HepG2 (cell line): ENCODE measurements around the gene RSPH4A. TPM values are rescaled to one million over a fixed set of nuclear protein-coding genes. Genes with fewer than 3 reads are reported as not detected.

Source experiments
- BATF2 ChIP-seq: sonication (generic); formaldehyde crosslinking; IDR thresholded peaks from 2 replicates; pipeline ENCODE4 v1.8.0; 2022; ENCODE audit warnings: mild to moderate bottlenecking, missing genetic modification reagents, moderate library complexity
- CHD4 ChIP-seq: fragments of 200-600 bp; sonication (generic); IDR thresholded peaks from 2 replicates; pipeline ENCODE4 v1.7.0; 2017; ENCODE audit warnings: mild to moderate bottlenecking, low read length, borderline replicate concordance
- GZF1 ChIP-seq: sonication (generic); formaldehyde crosslinking; IDR thresholded peaks from 2 replicates; pipeline ENCODE4 v1.5.1; 2020; ENCODE audit warnings: mild to moderate bottlenecking, missing genetic modification reagents
- HOXA5 ChIP-seq: sonication (generic); formaldehyde crosslinking; IDR thresholded peaks from 2 replicates; pipeline ENCODE4 v1.4.0; 2020; ENCODE audit warnings: missing genetic modification reagents
- KAT2B ChIP-seq: fragments of 150-350 bp; IDR thresholded peaks from 2 replicates; pipeline ENCODE4 v1.6.1; 2014; ENCODE audit warnings: low read depth, low read length, borderline replicate concordance
- KDM4B ChIP-seq: sonication (generic); formaldehyde crosslinking; IDR thresholded peaks from 2 replicates; pipeline ENCODE4 v1.4.0; 2020; ENCODE audit warnings: missing genetic modification reagents
- MAZ ChIP-seq, 2 experiments: sonication (generic) in 1 of 2; formaldehyde crosslinking in 1 of 2; IDR thresholded peaks; 2 replicates each; pipeline versions ENCODE4 v1.5.0 to v1.6.1; 2012 to 2020; ENCODE audit warnings: low read depth in 2 of 2, mild to moderate bottlenecking in 2 of 2, borderline replicate concordance in 1 of 2, improper control_type of control experiment in 1 of 2, low read length in 1 of 2, missing genetic modification reagents in 1 of 2, moderate library complexity in 1 of 2
- MIER2 ChIP-seq: IDR thresholded peaks from 2 replicates; pipeline ENCODE4 v1.6.1; 2016; ENCODE audit warnings: missing biosample characterization, missing genetic modification reagents
- PBX2 ChIP-seq: IDR thresholded peaks from 2 replicates; pipeline ENCODE4 v1.6.1; 2016; ENCODE audit warnings: control low read depth
- RBAK ChIP-seq: sonication (generic); formaldehyde crosslinking; IDR thresholded peaks from 2 replicates; pipeline ENCODE4 v1.5.1; 2020; ENCODE audit warnings: mild to moderate bottlenecking, missing genetic modification reagents
- TARDBP ChIP-seq: sonication (generic); formaldehyde crosslinking; IDR thresholded peaks from 2 replicates; pipeline ENCODE4 v1.8.0; 2022; ENCODE audit warnings: mild to moderate bottlenecking, missing genetic modification reagents
- TEAD2 ChIP-seq: sonication (generic); formaldehyde crosslinking; IDR thresholded peaks from 2 replicates; pipeline ENCODE4 v1.9.0; 2021; ENCODE audit warnings: missing genetic modification reagents
- U2AF1 ChIP-seq: fragments of 200-400 bp; formaldehyde crosslinking; optimal IDR thresholded peaks from 2 replicates; pipeline ENCODE3; 2017; ENCODE audit warnings: mild to moderate bottlenecking, low read depth, low read length
- ZBTB34 ChIP-seq: sonication (generic); formaldehyde crosslinking; IDR thresholded peaks from 2 replicates; pipeline ENCODE4 v1.8.0; 2022; ENCODE audit warnings: mild to moderate bottlenecking, missing genetic modification reagents
- ZNF205 ChIP-seq: IDR thresholded peaks from 2 replicates; pipeline ENCODE4 v1.6.1; 2018; ENCODE audit warnings: missing biosample characterization, missing genetic modification reagents
- ZNF251 ChIP-seq: sonication (generic); formaldehyde crosslinking; IDR thresholded peaks from 2 replicates; pipeline ENCODE4 v1.9.0; 2021; ENCODE audit warnings: mild to moderate bottlenecking, missing genetic modification reagents
- ZNF274 ChIP-seq: sonication (generic); formaldehyde crosslinking; IDR thresholded peaks from 2 replicates; pipeline ENCODE4 v1.5.1; 2020; ENCODE audit warnings: mild to moderate bottlenecking, missing genetic modification reagents
- ZNF446 ChIP-seq: sonication (generic); formaldehyde crosslinking; IDR thresholded peaks from 2 replicates; pipeline ENCODE4 v1.5.0; 2020; ENCODE audit warnings: mild to moderate bottlenecking, missing genetic modification reagents
- ZNF569 ChIP-seq: sonication (generic); formaldehyde crosslinking; IDR thresholded peaks from 2 replicates; pipeline ENCODE4 v1.5.0; 2020; ENCODE audit warnings: mild to moderate bottlenecking, missing genetic modification reagents, moderate library complexity, borderline replicate concordance
- ZNF687 ChIP-seq: sonication (generic); formaldehyde crosslinking; IDR thresholded peaks from 2 replicates; pipeline ENCODE4 v1.5.1; 2020; ENCODE audit warnings: mild to moderate bottlenecking, missing genetic modification reagents, moderate library complexity
- ZNF749 ChIP-seq: sonication (generic); formaldehyde crosslinking; IDR thresholded peaks from 2 replicates; pipeline ENCODE4 v1.8.0; 2022; ENCODE audit warnings: mild to moderate bottlenecking, missing genetic modification reagents, moderate library complexity, borderline replicate concordance
- ZNF792 ChIP-seq: IDR thresholded peaks from 2 replicates; pipeline ENCODE4 v1.6.1; 2016
- ZSCAN22 ChIP-seq: sonication (generic); formaldehyde crosslinking; IDR thresholded peaks from 2 replicates; pipeline ENCODE4 v1.4.0; 2020; ENCODE audit warnings: mild to moderate bottlenecking, missing genetic modification reagents
- polyA plus RNA-seq, 8 experiments: library from polyadenylated mRNA; depleted of rRNA in 3 of 8; stranded (reverse) in 7 of 8; unstranded in 1 of 8; fragments of >200 nt; fragmentation: Illumina TruSeq in 4 of 8; extraction: Trizol in 4 of 8; gene quantifications; 2 replicates each; pipeline versions ENCODE4 v1.2.1 to v1.2.3, GENCODE V29; 2011 to 2016; ENCODE audit warnings: low read depth in 4 of 8, missing spikeins in 1 of 8, mixed read lengths in 1 of 8; ENCODE audit not compliant: insufficient read depth in 1 of 8
- total RNA-seq, 5 experiments: library from RNA; depleted of rRNA; stranded (reverse); fragments of >200 nt; fragmentation: Illumina TruSeq; extraction: Trizol; gene quantifications; 2 replicates each; pipeline ENCODE4 v1.2.3, GENCODE V29; 2016; ENCODE audit warnings: low read depth in 1 of 5

The RSPH4A gene
- total and polyA plus RNA-seq, 2 of the 13 experiments (the other 11 are each of a cell fraction or from before 2014, with no cell fraction given) = 0.24 to 0.40 TPM

GRCh38 chr6:116570856-116571682, 45.2 kb upstream of the RSPH4A start, which contains the start of gene RWDD1 (continued):
- TF ChIP-seq TARDBP = peak; percentile 100
- peak; percentile 61; the same call in 1 of the 2 replicates for TF ChIP-seq BATF2 (CRISPR knock-in tag)
- 0 out of 2 replicates have a peak, but pooled peaks have one; percentile 41 for TF ChIP-seq ZNF251 (CRISPR knock-in tag)
- TF ChIP-seq ZNF792 (CRISPR knock-in tag) = peak; percentile 96
- TF ChIP-seq CHD4 = no peak
- TF ChIP-seq ZNF687 (CRISPR knock-in tag) = peak; percentile 98
- no peak for TF ChIP-seq U2AF1
- peak; percentile 88 for TF ChIP-seq GZF1 (CRISPR knock-in tag)
- TF ChIP-seq ZSCAN22 = no peak
- peak; percentile 84; the same call in 1 of the 2 replicates for TF ChIP-seq ZNF569 (CRISPR knock-in tag)
- TF ChIP-seq HOXA5 (CRISPR knock-in tag) = peak; percentile 92
- TF ChIP-seq PBX2 (CRISPR knock-in tag) = no peak
- TF ChIP-seq MAZ (IDR thresholded peaks at IDR 0.05; ENCODE audit: borderline replicate concordance, low read depth, low read length) = peak; percentile 44; the same call in 1 of the 2 replicates
- peak; percentile 87 for TF ChIP-seq MAZ (CRISPR knock-in tag; IDR thresholded peaks at IDR 0.05; ENCODE audit: low read depth)
- peak; percentile 95; the same call in 1 of the 2 replicates for TF ChIP-seq ZBTB34
- peak; percentile 97 for TF ChIP-seq ZNF274 (CRISPR knock-in tag)
- peak; percentile 89; the same call in 1 of the 2 replicates for TF ChIP-seq ZNF749 (CRISPR knock-in tag)
- TF ChIP-seq KAT2B = 0 out of 2 replicates have a peak, but pooled peaks have one; percentile 23
- TF ChIP-seq TEAD2 (CRISPR knock-in tag) = no peak
- TF ChIP-seq MIER2 (CRISPR knock-in tag) = no peak
- TF ChIP-seq ZNF205 = peak; percentile 89
- peak; percentile 71 for TF ChIP-seq ZNF446 (CRISPR knock-in tag)
- no peak for TF ChIP-seq RBAK
- peak; percentile 40; the same call in 1 of the 2 replicates for TF ChIP-seq KDM4B (CRISPR knock-in tag)
